ENCODE results near the gene SEPTIN10.
A peak's percentile ranks its signal among the peaks of the same experiment; 100 is the strongest.

SEPTIN10 gene

DNA sequence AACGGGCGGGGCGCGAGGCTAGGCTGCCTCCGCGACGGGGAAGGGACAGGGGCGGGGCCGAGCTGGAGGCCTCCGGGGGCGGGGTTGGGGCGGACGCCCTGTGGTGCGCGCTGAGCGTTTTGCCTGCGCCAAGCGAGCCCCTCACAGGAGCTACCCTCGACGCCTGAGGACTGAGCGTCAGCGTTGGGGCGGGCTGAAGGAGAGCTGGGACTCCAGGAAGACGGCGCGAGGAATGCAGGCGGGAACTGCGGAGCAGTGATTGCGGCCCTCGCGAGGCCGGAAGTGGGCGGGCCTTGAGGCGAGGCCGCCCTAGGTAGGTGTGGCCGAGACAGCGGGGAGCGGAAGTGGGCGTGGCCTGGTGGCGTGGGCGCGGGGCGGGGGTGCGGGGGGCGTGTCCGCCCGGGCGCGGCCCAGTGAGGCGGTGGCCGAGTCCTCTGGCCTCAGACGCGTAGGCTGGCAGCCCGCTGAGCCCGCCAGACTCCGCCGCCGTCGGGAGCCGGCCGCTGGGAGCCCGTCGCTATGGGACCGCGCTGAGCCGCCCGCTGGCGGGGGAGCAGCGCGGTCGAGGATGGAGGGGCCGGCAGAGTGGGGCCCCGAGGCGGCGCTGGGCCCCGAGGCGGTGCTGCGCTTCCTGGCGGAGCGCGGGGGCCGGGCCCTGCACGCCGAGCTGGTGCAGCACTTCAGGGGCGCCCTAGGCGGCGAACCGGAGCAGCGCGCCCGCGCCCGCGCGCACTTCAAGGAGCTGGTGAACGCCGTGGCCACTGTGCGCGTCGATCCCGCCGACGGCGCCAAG is at the start of gene SEPTIN10, which contains the start of gene SOWAHC:
Gene SEPTIN10, minus strand, starts transcription at position 45 of the 793 bp plus-strand sequence. CDS start 139 bp downstream, outside the sequence.
Gene SOWAHC, plus strand, starts transcription at position 443 of the 793 bp plus-strand sequence. Its CDS starts 126 bp downstream, at position 569.
- Histone ChIP-seq H3K4me1 (peaks cover 3% of the 10 kb centered on the region), H3K9ac (peak within 1 kb of the TSS; percentile 23), H3K9me3 (ENCODE audit: control insufficient read depth, low read length) (no peaks in the 10 kb centered on the region), H3K27ac (peak within 1 kb of the TSS; percentile 91), H3K4me3 (ENCODE audit: low read depth, low read length) (peak within 1 kb of the TSS; percentile 56), H3K36me3 (ENCODE audit: control insufficient read depth, insufficient read depth, low read length) (no peaks in the 10 kb centered on the region), H3K4me2 (ENCODE audit: low read length) (peak within 1 kb of the TSS; percentile 59), H2AFZ (peak within 1 kb of the TSS; percentile 69), H3K27me3 (ENCODE audit: control insufficient read depth, insufficient read depth, low read length) (no peaks in the 10 kb centered on the region), H3K79me2 (peaks cover 10% of the 10 kb centered on the region)
- TF ChIP-seq CTCF (IDR thresholded peaks at IDR 0.05): no peak

DNA sequence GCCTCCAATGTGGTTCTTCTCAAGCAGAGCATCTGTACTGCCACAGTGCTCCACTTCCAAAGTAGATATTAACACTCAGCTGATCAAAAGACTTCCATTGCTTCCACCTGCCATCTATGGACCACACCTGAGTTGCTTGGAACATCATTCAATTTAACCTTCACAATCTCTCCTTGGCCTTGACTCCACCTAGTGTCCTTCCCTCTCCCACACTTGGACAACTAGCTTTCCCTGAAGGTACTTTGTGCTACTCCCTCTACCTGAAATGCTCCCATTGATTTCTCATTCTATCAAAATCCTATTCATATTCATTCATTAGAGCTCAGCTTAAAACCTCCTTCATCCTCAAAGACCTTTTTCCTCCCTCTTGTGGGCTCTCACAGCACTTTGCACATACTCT is 49.1 kb upstream of the SEPTIN10 start:
- H3K4me1 ChIP-seq: no peaks in the 10 kb centered on the region
- no peaks in the 10 kb centered on the region for H3K9me3 ChIP-seq (ENCODE audit: control insufficient read depth, low read length)
- H3K36me3 ChIP-seq (ENCODE audit: control insufficient read depth, insufficient read depth, low read length): no peaks in the 10 kb centered on the region
- no peaks in the 10 kb centered on the region for H3K79me2 ChIP-seq
- H3K27ac ChIP-seq: no peak overlapping the region
- H3K9ac ChIP-seq: no peak overlapping the region
- no peak overlapping the region for H3K4me3 ChIP-seq (ENCODE audit: low read depth, low read length)
- no peaks in the 10 kb centered on the region for H3K27me3 ChIP-seq (ENCODE audit: control insufficient read depth, insufficient read depth, low read length)
- no peak overlapping the region for H2AFZ ChIP-seq
- no peak overlapping the region for H3K4me2 ChIP-seq (ENCODE audit: low read length)
- TF ChIP-seq CTCF (IDR thresholded peaks at IDR 0.05): peak; percentile 7

- H3K79me2 ChIP-seq: no peaks in the 10 kb centered on the region
- H3K9ac ChIP-seq: no peak overlapping the region
- H3K36me3 ChIP-seq (ENCODE audit: control insufficient read depth, insufficient read depth, low read length): no peaks in the 10 kb centered on the region
- no peak for TF ChIP-seq CTCF (IDR thresholded peaks at IDR 0.05)
- H3K27ac ChIP-seq: no peak overlapping the region
- no peak overlapping the region for H3K4me2 ChIP-seq (ENCODE audit: low read length)
- no peaks in the 10 kb centered on the region for H3K9me3 ChIP-seq (ENCODE audit: control insufficient read depth, low read length)
- no peak overlapping the region for H2AFZ ChIP-seq
- H3K4me1 ChIP-seq: no peaks in the 10 kb centered on the region
- H3K4me3 ChIP-seq (ENCODE audit: low read depth, low read length): no peak overlapping the region
- no peaks in the 10 kb centered on the region for H3K27me3 ChIP-seq (ENCODE audit: control insufficient read depth, insufficient read depth, low read length)
These were observed 46.5 kb upstream of the SEPTIN10 start for GRCh38 chr2:109660046-109660860.

DNA sequence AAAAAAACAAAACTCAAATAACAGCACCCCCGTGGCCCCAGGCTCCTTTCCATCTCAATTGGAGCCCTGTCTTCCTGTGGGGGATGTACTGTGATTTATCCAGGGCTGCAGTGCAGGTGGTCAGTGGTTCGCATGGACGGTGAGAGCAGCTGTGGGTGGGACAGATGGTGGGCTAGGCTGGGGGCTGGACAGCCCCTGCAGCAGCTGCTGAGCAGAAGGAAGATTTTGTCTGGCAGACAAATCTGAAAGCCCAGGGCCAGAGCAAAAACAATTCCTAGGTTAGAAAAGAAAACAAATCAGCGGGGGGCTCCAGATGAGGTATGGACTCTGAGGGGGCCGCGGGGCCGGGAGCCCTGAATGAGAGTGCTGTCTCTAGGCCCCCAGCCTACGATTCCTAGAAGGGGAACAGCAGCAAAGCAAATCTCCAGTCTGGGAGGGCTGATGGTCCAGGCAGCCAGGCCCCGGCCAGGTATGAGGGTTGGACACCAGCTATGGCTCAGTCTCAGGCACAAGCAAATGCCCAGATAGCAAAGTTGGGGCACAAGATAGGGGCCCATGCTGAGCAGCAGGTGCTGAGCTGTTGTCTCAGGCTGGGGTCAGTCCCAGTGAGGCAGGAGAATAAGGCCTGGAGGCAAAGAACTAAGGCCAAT is 45.8 kb upstream of the SEPTIN10 start:
- no peaks in the 10 kb centered on the region for H3K36me3 ChIP-seq (ENCODE audit: control insufficient read depth, insufficient read depth, low read length)
- no peaks in the 10 kb centered on the region for H3K27me3 ChIP-seq (ENCODE audit: control insufficient read depth, insufficient read depth, low read length)
- no peak overlapping the region for H3K9ac ChIP-seq
- no peak for TF ChIP-seq CTCF (IDR thresholded peaks at IDR 0.05)
- no peaks in the 10 kb centered on the region for H3K9me3 ChIP-seq (ENCODE audit: control insufficient read depth, low read length)
- no peaks in the 10 kb centered on the region for H3K4me1 ChIP-seq
- no peak overlapping the region for H3K27ac ChIP-seq
- no peaks in the 10 kb centered on the region for H3K79me2 ChIP-seq
- H2AFZ ChIP-seq: no peak overlapping the region
- no peak overlapping the region for H3K4me3 ChIP-seq (ENCODE audit: low read depth, low read length)
- H3K4me2 ChIP-seq (ENCODE audit: low read length): no peak overlapping the region

Data from parathyroid adenoma (tissue), 2 donors.